Measurements from ENCODE around the gene FBXO28. TPM values are rescaled to one million over a fixed set of nuclear protein-coding genes. Genes with fewer than 3 reads are reported as not detected.
"Not testable (repeated sequence)": the region's sequence is repeated elsewhere in the genome, so short reads cannot be mapped to it uniquely, and the experiment has no call there.

FBXO28 gene
- total and polyA plus RNA-seq, 4 donors, result 6.8 to 27.4 (median 17.8) TPM

DNA sequence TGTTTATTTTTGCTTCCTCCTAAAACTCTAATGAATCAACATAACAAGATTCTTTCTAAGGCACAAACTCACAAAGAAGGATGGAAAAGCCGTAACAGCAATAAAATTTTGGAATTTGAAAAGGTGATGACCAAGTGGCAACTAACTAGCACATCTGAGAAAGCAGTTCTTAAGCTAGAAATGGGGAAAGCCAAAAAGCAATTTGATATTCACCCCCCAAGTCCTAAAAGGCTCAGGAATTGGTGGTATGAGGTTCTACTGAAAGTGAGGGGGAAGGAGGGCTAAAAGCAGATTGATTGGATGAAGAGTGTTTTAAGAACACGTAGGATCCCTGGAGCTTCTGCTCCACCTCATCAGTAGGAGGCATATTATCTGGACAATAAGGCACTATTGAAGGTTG, 43.4 kb upstream of the FBXO28 start:
- H3K27me3 ChIP-seq (ENCODE audit: control insufficient read depth in 1 of 2, insufficient read depth in 2 of 2, low read length in 1 of 2), result peaks cover 0 to 1% of the 10 kb centered on the region in 2 donors
- DNase-seq (no peak), ATAC-seq (ENCODE audit: low FRiP score) (no peak)
- H3K27ac ChIP-seq (ENCODE audit: low read depth in 1 of 2, low read length in 2 of 2), result no peak overlapping the region
- 82 to 92% methylated on average over 2 of the region's 2 CpGs for WGBS, 2 donors
- H3K4me3 ChIP-seq (ENCODE audit: low read length in 2 of 2), result no peak overlapping the region
- intact Hi-C loops (cut with DNase I), result no loop called here
- no peaks in the 10 kb centered on the region for H3K36me3 ChIP-seq (ENCODE audit: control insufficient read depth in 1 of 2, insufficient read depth in 2 of 2, low read length in 1 of 2)
- H3K9me3 ChIP-seq (ENCODE audit: control insufficient read depth, low read length), result peaks cover 2% of the 10 kb centered on the region
- no peaks in the 10 kb centered on the region for H3K4me1 ChIP-seq (ENCODE audit: control insufficient read depth in 1 of 2, insufficient read depth in 2 of 2, low read length in 2 of 2)

DNA sequence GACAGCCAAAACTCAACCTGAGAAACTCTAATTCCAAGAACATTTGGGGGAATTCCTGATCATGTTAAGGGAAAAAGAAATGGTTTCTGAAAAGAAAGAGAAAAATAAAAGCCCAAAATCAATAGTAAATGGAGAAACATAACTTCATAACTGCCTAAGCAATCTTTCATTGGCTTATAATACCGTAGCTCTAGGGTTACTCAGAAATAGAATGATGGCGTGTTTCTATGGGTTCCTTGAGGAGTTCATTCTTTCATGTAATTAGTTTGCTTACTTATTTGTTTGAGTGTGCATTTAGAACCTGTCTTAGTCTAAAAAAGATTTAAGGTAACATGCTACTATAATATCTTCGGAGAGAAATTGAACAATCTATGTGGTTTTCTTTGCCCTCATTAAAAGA, 37.5 kb upstream of the FBXO28 start:
- intact Hi-C loops (cut with DNase I), result no loop called here
- no peaks in the 10 kb centered on the region for H3K36me3 ChIP-seq (ENCODE audit: control insufficient read depth in 1 of 2, insufficient read depth in 2 of 2, low read length in 1 of 2)
- H3K4me1 ChIP-seq (ENCODE audit: control insufficient read depth in 1 of 2, insufficient read depth in 2 of 2, low read length in 2 of 2), result no peaks in the 10 kb centered on the region
- 86 to 91% methylated on average over 3 of the region's 3 CpGs for WGBS, 2 donors
- no peak overlapping the region for H3K4me3 ChIP-seq (ENCODE audit: low read length in 2 of 2)
- no peaks in the 10 kb centered on the region for H3K27me3 ChIP-seq (ENCODE audit: control insufficient read depth in 1 of 2, insufficient read depth in 2 of 2, low read length in 1 of 2)
- no peak for DNase-seq
- peaks cover 2% of the 10 kb centered on the region for H3K9me3 ChIP-seq (ENCODE audit: control insufficient read depth, low read length)
- no peak overlapping the region for H3K27ac ChIP-seq (ENCODE audit: low read depth in 1 of 2, low read length in 2 of 2)
- ATAC-seq (ENCODE audit: low FRiP score), result no peak

DNA sequence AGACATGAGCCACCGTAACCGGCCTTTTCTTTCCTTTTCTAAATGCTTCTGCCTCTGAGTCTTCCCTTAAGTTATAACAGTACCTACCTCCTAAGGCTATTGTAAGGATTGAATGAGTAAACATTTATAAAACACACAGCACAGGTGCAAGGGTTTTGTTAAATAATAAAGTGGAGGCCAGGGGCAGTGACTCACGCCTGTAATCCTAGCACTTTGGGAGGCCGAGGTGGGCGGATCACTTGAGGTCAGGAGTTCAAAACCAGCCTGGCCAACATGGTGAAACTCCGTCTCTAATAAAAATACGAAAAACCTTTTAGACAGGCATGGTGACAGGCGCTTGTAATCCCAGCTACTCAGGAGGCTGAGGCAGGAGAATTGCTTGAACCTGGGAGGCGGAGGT, 34.3 kb upstream of the FBXO28 start:
- H3K27ac ChIP-seq (ENCODE audit: low read depth in 1 of 2, low read length in 2 of 2); ATAC-seq (ENCODE audit: low FRiP score); DNase-seq; intact Hi-C loops (cut with DNase I); H3K4me3 ChIP-seq (ENCODE audit: low read length in 2 of 2); H3K9me3 ChIP-seq (ENCODE audit: control insufficient read depth, low read length); H3K36me3 ChIP-seq (ENCODE audit: control insufficient read depth in 1 of 2, insufficient read depth in 2 of 2, low read length in 1 of 2); H3K27me3 ChIP-seq (ENCODE audit: control insufficient read depth in 1 of 2, insufficient read depth in 2 of 2, low read length in 1 of 2); H3K4me1 ChIP-seq (ENCODE audit: control insufficient read depth in 1 of 2, insufficient read depth in 2 of 2, low read length in 2 of 2): not testable (repeated sequence)
- WGBS, 2 donors, result 53 to 68% methylated on average over 9 of the region's 9 CpGs

DNA sequence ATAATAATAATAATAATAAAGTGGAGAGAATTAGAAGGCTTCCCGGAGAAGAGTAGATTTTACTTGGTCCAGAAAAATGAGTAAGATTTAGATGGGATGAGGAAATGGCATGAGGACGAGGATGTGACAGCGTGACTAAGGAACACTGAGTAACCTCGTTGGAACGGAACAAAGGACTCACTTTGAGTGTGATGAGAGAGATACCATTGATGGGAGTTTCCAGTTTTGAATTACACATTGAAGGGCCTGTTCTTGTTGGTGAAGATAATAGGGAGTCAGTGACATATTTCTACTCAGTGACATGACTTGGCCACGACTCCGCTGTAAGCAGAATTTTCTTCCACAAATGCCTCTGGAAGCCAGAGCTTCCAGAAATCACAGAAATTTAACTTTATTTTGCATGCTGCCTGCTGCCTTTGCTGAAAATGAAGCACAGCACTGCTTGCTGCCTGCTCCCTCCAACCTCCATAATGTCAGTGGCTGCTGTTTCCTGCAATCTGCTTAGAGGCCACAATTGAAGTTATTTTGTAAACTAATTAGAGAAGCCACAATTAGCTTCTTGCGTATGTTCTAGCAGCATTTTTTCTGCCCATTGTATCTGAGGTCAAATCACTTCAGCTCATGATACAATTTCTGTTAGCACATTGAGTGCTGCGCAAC, 33.7 kb upstream of the FBXO28 start:
- Histone ChIP-seq H3K27me3 (ENCODE audit: control insufficient read depth in 1 of 2, insufficient read depth in 2 of 2, low read length in 1 of 2) (no peaks in the 10 kb centered on the region), H3K27ac (ENCODE audit: low read depth in 1 of 2, low read length in 2 of 2) (no peak overlapping the region), H3K9me3 (ENCODE audit: control insufficient read depth, low read length) (no peaks in the 10 kb centered on the region), H3K4me1 (ENCODE audit: control insufficient read depth in 1 of 2, insufficient read depth in 2 of 2, low read length in 2 of 2) (no peaks in the 10 kb centered on the region), H3K36me3 (ENCODE audit: control insufficient read depth in 1 of 2, insufficient read depth in 2 of 2, low read length in 1 of 2) (no peaks in the 10 kb centered on the region), H3K4me3 (ENCODE audit: low read length in 2 of 2) (no peak overlapping the region)
- ATAC-seq (ENCODE audit: low FRiP score), result no peak
- intact Hi-C loops (cut with DNase I), result no loop called here
- no peak for DNase-seq
- WGBS, 2 donors, result 59 to 72% methylated on average over 9 of the region's 9 CpGs

DNA sequence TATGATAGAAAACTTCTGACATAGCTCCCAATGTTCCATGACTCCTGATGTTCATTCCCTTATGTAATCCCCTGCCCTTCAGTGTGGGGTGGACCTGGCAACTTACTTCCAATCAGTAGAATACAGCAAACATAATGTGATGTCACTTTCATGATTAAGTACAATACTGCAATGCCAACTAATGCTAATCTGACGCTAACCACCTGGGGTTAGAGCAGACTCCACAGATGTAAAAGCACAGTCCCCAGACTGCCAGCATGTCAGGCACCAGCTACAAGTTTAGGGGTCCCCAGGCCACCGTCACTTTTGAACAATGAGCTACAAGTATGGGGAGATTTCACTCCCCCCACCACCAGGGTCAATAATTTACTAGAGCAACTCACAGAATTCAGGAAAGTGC, 32.3 kb upstream of the FBXO28 start:
- intact Hi-C loops (cut with DNase I), result no loop called here
- Histone ChIP-seq H3K27ac (ENCODE audit: low read depth in 1 of 2, low read length in 2 of 2) (no peak overlapping the region), H3K36me3 (ENCODE audit: control insufficient read depth in 1 of 2, insufficient read depth in 2 of 2, low read length in 1 of 2) (no peaks in the 10 kb centered on the region)

DNA sequence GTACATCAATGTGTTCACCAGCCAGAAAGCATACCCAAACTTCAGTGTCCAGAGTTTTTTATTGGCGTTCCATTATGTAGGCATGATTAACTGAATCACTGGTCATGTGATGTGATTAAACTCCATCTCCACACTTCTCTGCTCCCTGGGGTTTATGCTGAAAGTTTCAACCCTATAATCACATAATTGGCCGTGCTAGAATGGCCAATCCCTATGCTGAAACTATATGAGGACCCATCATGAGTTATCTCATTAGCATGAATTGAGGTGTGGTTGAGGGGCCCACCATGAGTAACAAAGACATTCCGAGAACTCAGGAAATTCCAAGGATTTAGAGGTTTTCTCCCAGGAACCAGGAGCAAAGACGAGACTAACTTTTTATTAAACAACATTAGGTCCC, 31.8 kb upstream of the FBXO28 start:
- WGBS, 2 donors, result 59 to 66% methylated on average over 4 of the region's 4 CpGs
- Histone ChIP-seq H3K4me3 (ENCODE audit: low read length in 2 of 2) (no peak overlapping the region), H3K36me3 (ENCODE audit: control insufficient read depth in 1 of 2, insufficient read depth in 2 of 2, low read length in 1 of 2) (no peaks in the 10 kb centered on the region), H3K27ac (ENCODE audit: low read depth in 1 of 2, low read length in 2 of 2) (no peak overlapping the region), H3K27me3 (ENCODE audit: control insufficient read depth in 1 of 2, insufficient read depth in 2 of 2, low read length in 1 of 2) (no peaks in the 10 kb centered on the region), H3K9me3 (ENCODE audit: control insufficient read depth, low read length) (no peaks in the 10 kb centered on the region), H3K4me1 (ENCODE audit: control insufficient read depth in 1 of 2, insufficient read depth in 2 of 2, low read length in 2 of 2) (no peaks in the 10 kb centered on the region)
- ATAC-seq (ENCODE audit: low FRiP score) (no peak), DNase-seq (no peak)
- intact Hi-C loops (cut with DNase I), result no loop called here

More for the DNA sequence above, 32.3 kb upstream of the FBXO28 start:
- H3K9me3 ChIP-seq (ENCODE audit: control insufficient read depth, low read length), result no peaks in the 10 kb centered on the region
- no peaks in the 10 kb centered on the region for H3K27me3 ChIP-seq (ENCODE audit: control insufficient read depth in 1 of 2, insufficient read depth in 2 of 2, low read length in 1 of 2)
- no peaks in the 10 kb centered on the region for H3K4me1 ChIP-seq (ENCODE audit: control insufficient read depth in 1 of 2, insufficient read depth in 2 of 2, low read length in 2 of 2)
- no peak for DNase-seq
- no peak for ATAC-seq (ENCODE audit: low FRiP score)
- no peak overlapping the region for H3K4me3 ChIP-seq (ENCODE audit: low read length in 2 of 2)
- 82 to 87% methylated on average over 2 of the region's 2 CpGs for WGBS, 2 donors

DNA sequence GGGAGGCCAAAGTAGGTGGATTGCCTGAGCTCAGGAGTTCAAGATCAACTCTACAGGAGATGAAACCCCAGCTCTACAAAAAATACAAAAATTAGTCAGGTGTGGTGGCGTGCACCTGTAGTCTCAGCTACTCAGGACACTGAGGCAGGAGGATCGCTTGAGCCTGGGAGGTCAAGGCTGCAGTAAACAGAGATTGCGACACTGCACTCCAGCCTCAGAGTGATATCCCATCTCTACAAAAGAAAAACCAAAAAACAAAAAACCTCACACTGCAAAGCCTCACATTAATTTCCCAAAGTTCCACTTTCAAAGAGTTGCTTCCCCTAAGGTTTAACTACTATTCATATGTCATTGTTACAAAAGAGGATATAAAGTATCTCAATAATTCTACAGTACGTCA, 29.0 kb upstream of the FBXO28 start:
- ATAC-seq (ENCODE audit: low FRiP score) (no peak), DNase-seq (no peak)
- 69 to 70% methylated on average over 4 of the region's 4 CpGs for WGBS, 2 donors
- H3K9me3 ChIP-seq (ENCODE audit: control insufficient read depth, low read length), result no peaks in the 10 kb centered on the region
- intact Hi-C loops (cut with DNase I), result no loop called here
- H3K4me1 ChIP-seq (ENCODE audit: control insufficient read depth in 1 of 2, insufficient read depth in 2 of 2, low read length in 2 of 2), result no peaks in the 10 kb centered on the region
- H3K36me3 ChIP-seq (ENCODE audit: control insufficient read depth in 1 of 2, insufficient read depth in 2 of 2, low read length in 1 of 2), result no peaks in the 10 kb centered on the region
- H3K4me3 ChIP-seq (ENCODE audit: low read length in 2 of 2), result no peak overlapping the region
- H3K27me3 ChIP-seq (ENCODE audit: control insufficient read depth in 1 of 2, insufficient read depth in 2 of 2, low read length in 1 of 2), result no peaks in the 10 kb centered on the region
- H3K27ac ChIP-seq (ENCODE audit: low read depth in 1 of 2, low read length in 2 of 2), result no peak overlapping the region

DNA sequence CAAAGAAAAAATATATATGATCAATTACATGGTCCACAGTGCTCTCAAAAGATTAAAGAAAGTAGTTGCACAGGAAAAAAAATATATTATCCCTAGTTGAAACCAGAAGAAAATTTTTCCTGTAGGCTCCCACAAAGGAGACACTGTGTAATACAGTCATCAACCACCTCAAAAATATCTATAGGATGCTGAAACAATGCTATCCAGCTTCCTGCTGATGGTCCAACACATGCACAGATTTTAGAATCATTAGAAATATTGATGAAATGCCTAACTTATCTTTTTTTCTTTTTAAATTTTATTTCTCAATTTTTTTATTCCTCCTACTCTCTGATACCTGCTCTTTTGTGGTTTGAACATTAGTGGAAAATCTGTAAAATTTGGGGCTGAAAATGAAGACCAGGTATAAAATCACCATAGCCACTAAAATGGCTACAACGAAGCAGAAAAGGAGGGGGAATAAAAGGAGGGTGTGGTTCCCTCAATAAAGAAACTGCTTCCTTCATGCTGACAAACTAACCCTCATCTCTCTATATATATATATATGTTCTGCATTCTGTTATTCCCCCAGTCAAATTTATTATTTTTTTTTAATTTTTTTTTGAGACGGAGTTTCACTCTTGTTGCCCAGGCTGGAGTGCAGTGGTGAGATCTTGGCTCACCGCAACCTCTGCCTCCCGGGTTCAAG, 28.3 kb upstream of the FBXO28 start:
- Histone ChIP-seq H3K4me3 (ENCODE audit: low read length in 2 of 2) (no peak overlapping the region), H3K27me3 (ENCODE audit: control insufficient read depth in 1 of 2, insufficient read depth in 2 of 2, low read length in 1 of 2) (no peaks in the 10 kb centered on the region), H3K36me3 (ENCODE audit: control insufficient read depth in 1 of 2, insufficient read depth in 2 of 2, low read length in 1 of 2) (no peaks in the 10 kb centered on the region), H3K4me1 (ENCODE audit: control insufficient read depth in 1 of 2, insufficient read depth in 2 of 2, low read length in 2 of 2) (no peaks in the 10 kb centered on the region), H3K27ac (ENCODE audit: low read depth in 1 of 2, low read length in 2 of 2) (no peak overlapping the region), H3K9me3 (ENCODE audit: control insufficient read depth, low read length) (no peaks in the 10 kb centered on the region)
- WGBS, 2 donors, result 85% methylated on average over 4 of the region's 4 CpGs
- no peak for ATAC-seq (ENCODE audit: low FRiP score)
- no peak for DNase-seq
- intact Hi-C loops (cut with DNase I), result no loop called here

DNA sequence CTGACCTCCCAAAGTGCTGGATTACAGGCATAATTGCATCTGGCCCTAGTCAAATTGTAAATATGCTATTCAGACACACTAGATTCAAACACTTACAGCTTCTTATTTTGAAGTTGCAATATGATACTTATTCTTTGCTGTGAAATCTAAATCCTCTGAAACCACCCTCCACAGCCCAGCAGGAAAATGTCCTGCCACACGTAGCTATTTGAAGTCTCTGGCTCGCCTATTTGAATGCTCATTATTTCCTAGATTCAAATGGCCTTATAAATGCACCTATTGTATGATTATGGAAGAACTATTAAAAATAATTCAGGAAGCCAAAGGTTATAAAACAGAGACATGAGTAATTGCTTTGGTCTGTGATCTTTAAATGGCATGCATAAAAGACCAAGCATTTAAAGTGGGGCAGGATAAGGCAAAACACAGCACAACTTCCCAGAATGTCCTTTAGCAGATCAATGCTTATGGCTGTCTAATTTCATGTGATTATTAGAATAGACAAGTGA, 26.6 kb upstream of the FBXO28 start:
- DNase-seq (no peak), ATAC-seq (ENCODE audit: low FRiP score) (no peak)
- H3K4me1 ChIP-seq (ENCODE audit: control insufficient read depth in 1 of 2, insufficient read depth in 2 of 2, low read length in 2 of 2), result no peaks in the 10 kb centered on the region
- intact Hi-C loops (cut with DNase I), result no loop called here
- no peaks in the 10 kb centered on the region for H3K36me3 ChIP-seq (ENCODE audit: control insufficient read depth in 1 of 2, insufficient read depth in 2 of 2, low read length in 1 of 2)
- H3K27me3 ChIP-seq (ENCODE audit: control insufficient read depth in 1 of 2, insufficient read depth in 2 of 2, low read length in 1 of 2), result no peaks in the 10 kb centered on the region
- 71 to 74% methylated on average over 2 of the region's 2 CpGs for WGBS, 2 donors
- no peaks in the 10 kb centered on the region for H3K9me3 ChIP-seq (ENCODE audit: control insufficient read depth, low read length)
- no peak overlapping the region for H3K4me3 ChIP-seq (ENCODE audit: low read length in 2 of 2)
- no peak overlapping the region for H3K27ac ChIP-seq (ENCODE audit: low read depth in 1 of 2, low read length in 2 of 2)

Measured in aorta (tissue), 5 donors.